ENCODE data around the gene PAIP2.
"Not testable (repeated sequence)": the region's sequence is repeated elsewhere in the genome, so short reads cannot be mapped to it uniquely, and the experiment has no call there.

The PAIP2 gene

DNA sequence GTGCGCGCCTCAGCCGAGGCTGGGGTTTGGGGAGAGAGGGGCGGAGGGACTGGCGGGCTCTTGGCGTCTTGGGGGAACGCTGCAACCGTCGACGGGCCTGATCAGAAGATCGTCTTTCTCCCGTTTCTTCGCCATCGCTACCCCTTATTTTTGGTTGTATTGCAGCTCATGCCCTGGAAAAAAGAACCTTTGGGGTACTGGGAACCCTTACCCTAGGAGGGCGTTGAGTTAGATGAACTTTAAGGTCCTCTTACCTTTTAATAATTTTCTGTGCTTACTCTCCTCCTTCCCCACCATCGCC is 719 bp downstream of the PAIP2 start:
- H3K27me3 ChIP-seq (replicated peaks; ENCODE audit: insufficient read depth, low read length), result no peaks in the 10 kb centered on the region
- DNase-seq, result no peak
- H3F3A ChIP-seq (ENCODE audit: insufficient read depth, low read length), result peaks cover 27% of the 10 kb centered on the region
- H3K4me3 ChIP-seq (ENCODE audit: low read length), result peak overlapping the region; percentile 91
- H3K9me3 ChIP-seq (replicated peaks; ENCODE audit: insufficient read depth, low read length), result no peaks in the 10 kb centered on the region
- peak overlapping the region; percentile 93 for H3K27ac ChIP-seq (ENCODE audit: low read length)
- H4K20me1 ChIP-seq (ENCODE audit: insufficient read depth, low read length), result no peaks in the 10 kb centered on the region; the same call in 1 of the 2 replicates
- 0 out of 2 replicates have a peak, but pooled peaks cover 6% of the 10 kb centered on the region for H3K4me1 ChIP-seq (ENCODE audit: low read length)
- no peaks in the 10 kb centered on the region for H3K9me2 ChIP-seq (replicated peaks; ENCODE audit: insufficient read depth, low read length)
- peak overlapping the region; percentile 97 for H3K4me2 ChIP-seq (ENCODE audit: low read depth, low read length)
- peak overlapping the region; percentile 92 for H3K9ac ChIP-seq (ENCODE audit: low read length)
- H3K79me2 ChIP-seq (ENCODE audit: low read length), result peaks cover 57% of the 10 kb centered on the region
- peak overlapping the region; percentile 29 for H2AFZ ChIP-seq (ENCODE audit: low read length)
- no peaks in the 10 kb centered on the region for H3K36me3 ChIP-seq (replicated peaks; ENCODE audit: insufficient read depth, low read length)
- TF ChIP-seq EZH2 (optimal IDR thresholded peaks at IDR 0.05; ENCODE audit: low read depth, low read length) (no peak), EZH2phosphoT487 (IDR thresholded peaks at IDR 0.05; ENCODE audit: low read length) (no peak)
- TF ChIP-seq, protein P1, sequence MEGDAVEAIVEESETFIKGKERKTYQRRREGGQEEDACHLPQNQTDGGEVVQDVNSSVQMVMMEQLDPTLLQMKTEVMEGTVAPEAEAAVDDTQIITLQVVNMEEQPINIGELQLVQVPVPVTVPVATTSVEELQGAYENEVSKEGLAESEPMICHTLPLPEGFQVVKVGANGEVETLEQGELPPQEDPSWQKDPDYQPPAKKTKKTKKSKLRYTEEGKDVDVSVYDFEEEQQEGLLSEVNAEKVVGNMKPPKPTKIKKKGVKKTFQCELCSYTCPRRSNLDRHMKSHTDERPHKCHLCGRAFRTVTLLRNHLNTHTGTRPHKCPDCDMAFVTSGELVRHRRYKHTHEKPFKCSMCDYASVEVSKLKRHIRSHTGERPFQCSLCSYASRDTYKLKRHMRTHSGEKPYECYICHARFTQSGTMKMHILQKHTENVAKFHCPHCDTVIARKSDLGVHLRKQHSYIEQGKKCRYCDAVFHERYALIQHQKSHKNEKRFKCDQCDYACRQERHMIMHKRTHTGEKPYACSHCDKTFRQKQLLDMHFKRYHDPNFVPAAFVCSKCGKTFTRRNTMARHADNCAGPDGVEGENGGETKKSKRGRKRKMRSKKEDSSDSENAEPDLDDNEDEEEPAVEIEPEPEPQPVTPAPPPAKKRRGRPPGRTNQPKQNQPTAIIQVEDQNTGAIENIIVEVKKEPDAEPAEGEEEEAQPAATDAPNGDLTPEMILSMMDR (IDR thresholded peaks at IDR 0.05; ENCODE audit: low read length), result no peak

DNA sequence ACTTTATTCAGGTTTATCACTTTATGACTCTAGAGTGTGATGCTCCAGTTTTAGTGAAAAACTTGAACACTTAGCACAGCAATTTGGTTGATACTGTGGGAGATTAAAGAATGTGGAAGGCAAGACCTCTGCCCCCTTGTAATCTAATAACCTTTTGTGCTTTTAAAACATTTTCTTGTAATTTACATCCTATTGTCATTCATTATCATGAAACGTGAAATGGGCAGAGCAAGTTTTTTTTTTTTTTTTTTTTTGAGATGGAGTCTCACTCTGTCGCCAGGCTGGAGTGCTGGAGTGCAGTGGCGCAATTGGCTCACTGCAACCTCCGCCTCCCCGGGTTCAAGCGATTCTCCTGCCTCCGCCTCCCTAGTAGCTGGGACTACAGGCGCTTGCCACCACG is 1.8 kb downstream of the PAIP2 start:
- Histone ChIP-seq H4K20me1 (ENCODE audit: insufficient read depth, low read length) (no peaks in the 10 kb centered on the region; the same call in 1 of the 2 replicates), H3K9me3 (replicated peaks; ENCODE audit: insufficient read depth, low read length) (no peaks in the 10 kb centered on the region), H3K9me2 (replicated peaks; ENCODE audit: insufficient read depth, low read length) (no peaks in the 10 kb centered on the region), H3K4me2 (ENCODE audit: low read depth, low read length) (peak overlapping the region; percentile 97), H3K27me3 (replicated peaks; ENCODE audit: insufficient read depth, low read length) (no peaks in the 10 kb centered on the region), H3F3A (ENCODE audit: insufficient read depth, low read length) (peaks cover 27% of the 10 kb centered on the region), H3K27ac (ENCODE audit: low read length) (no peak overlapping the region), H3K36me3 (replicated peaks; ENCODE audit: insufficient read depth, low read length) (no peaks in the 10 kb centered on the region), H3K4me1 (ENCODE audit: low read length) (0 out of 2 replicates have a peak, but pooled peaks cover 6% of the 10 kb centered on the region), H3K4me3 (ENCODE audit: low read length) (peak overlapping the region; percentile 91), H2AFZ (ENCODE audit: low read length) (no peak overlapping the region), H3K79me2 (ENCODE audit: low read length) (peaks cover 67% of the 10 kb centered on the region), H3K9ac (ENCODE audit: low read length) (no peak overlapping the region)
- TF ChIP-seq, protein P1 (IDR thresholded peaks at IDR 0.05; ENCODE audit: low read length), result no peak
- no peak for TF ChIP-seq EZH2phosphoT487 (IDR thresholded peaks at IDR 0.05; ENCODE audit: low read length)
- no peak for TF ChIP-seq EZH2 (optimal IDR thresholded peaks at IDR 0.05; ENCODE audit: low read depth, low read length)
- DNase-seq, result no peak

DNA sequence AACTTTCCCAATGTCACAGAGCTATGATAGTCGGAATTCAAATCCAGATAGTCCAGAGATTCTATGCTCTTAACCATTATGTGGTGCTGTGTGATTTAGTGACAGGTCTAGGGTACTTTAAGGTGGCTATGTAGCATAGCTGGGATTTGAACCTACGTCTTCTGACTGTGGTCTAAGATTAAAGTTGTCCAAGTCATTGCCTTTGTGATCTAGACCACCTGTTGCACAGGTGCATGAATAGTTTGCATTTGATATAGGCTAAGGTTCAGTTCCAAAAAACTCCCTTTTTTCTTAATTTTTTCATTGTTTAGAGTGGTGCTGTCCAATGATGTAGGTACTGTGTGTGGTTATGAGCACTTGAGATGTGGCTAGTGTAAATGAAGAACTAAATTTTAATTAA is 2.5 kb downstream of the PAIP2 start:
- H3K36me3 ChIP-seq (replicated peaks; ENCODE audit: insufficient read depth, low read length), result no peaks in the 10 kb centered on the region
- H3F3A ChIP-seq (ENCODE audit: insufficient read depth, low read length), result peaks cover 23% of the 10 kb centered on the region
- no peaks in the 10 kb centered on the region for H3K27me3 ChIP-seq (replicated peaks; ENCODE audit: insufficient read depth, low read length)
- TF ChIP-seq, protein P1 (IDR thresholded peaks at IDR 0.05; ENCODE audit: low read length), result no peak
- TF ChIP-seq EZH2 (optimal IDR thresholded peaks at IDR 0.05; ENCODE audit: low read depth, low read length) (no peak), EZH2phosphoT487 (IDR thresholded peaks at IDR 0.05; ENCODE audit: low read length) (no peak)
- no peaks in the 10 kb centered on the region for H3K9me2 ChIP-seq (replicated peaks; ENCODE audit: insufficient read depth, low read length)
- no peaks in the 10 kb centered on the region; the same call in 1 of the 2 replicates for H4K20me1 ChIP-seq (ENCODE audit: insufficient read depth, low read length)
- no peak overlapping the region for H3K9ac ChIP-seq (ENCODE audit: low read length)
- no peak overlapping the region for H3K4me2 ChIP-seq (ENCODE audit: low read depth, low read length)
- no peak overlapping the region for H2AFZ ChIP-seq (ENCODE audit: low read length)
- H3K79me2 ChIP-seq (ENCODE audit: low read length), result peaks cover 74% of the 10 kb centered on the region
- no peaks in the 10 kb centered on the region for H3K9me3 ChIP-seq (replicated peaks; ENCODE audit: insufficient read depth, low read length)
- H3K27ac ChIP-seq (ENCODE audit: low read length), result no peak overlapping the region
- no peak overlapping the region for H3K4me3 ChIP-seq (ENCODE audit: low read length)
- 0 out of 2 replicates have a peak, but pooled peaks cover 6% of the 10 kb centered on the region for H3K4me1 ChIP-seq (ENCODE audit: low read length)
- DNase-seq, result no peak

DNA sequence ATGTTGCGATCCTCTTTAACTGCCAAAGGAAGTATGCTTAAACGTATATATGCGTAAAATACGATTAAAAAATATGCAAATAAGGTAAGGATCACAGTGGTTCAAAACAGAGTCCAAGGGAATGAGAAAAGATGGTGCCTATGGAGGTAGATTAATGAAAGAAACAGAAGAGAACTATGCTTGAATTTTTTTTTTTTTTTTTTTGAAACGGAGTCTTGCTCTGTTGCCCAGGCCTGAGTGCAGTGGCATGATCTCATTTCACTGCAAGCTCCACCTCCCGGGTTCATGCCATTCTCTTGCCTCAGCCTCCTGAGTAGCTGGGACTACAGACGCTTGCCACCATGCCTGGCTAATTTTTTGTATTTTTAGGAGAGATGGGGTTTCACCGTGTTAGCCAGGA is 3.8 kb downstream of the PAIP2 start:
- not testable (repeated sequence) for H3K9me3 ChIP-seq (replicated peaks; ENCODE audit: insufficient read depth, low read length); H3K36me3 ChIP-seq (replicated peaks; ENCODE audit: insufficient read depth, low read length); H3K4me3 ChIP-seq (ENCODE audit: low read length); H3K4me1 ChIP-seq (ENCODE audit: low read length); DNase-seq; H3K27ac ChIP-seq (ENCODE audit: low read length); H3K9ac ChIP-seq (ENCODE audit: low read length); H3K4me2 ChIP-seq (ENCODE audit: low read depth, low read length); H3K27me3 ChIP-seq (replicated peaks; ENCODE audit: insufficient read depth, low read length); H4K20me1 ChIP-seq (ENCODE audit: insufficient read depth, low read length); H3K9me2 ChIP-seq (replicated peaks; ENCODE audit: insufficient read depth, low read length); H2AFZ ChIP-seq (ENCODE audit: low read length)
- Histone ChIP-seq H3F3A (ENCODE audit: insufficient read depth, low read length) (peaks cover 17% of the 10 kb centered on the region), H3K79me2 (ENCODE audit: low read length) (peaks cover 86% of the 10 kb centered on the region)

DNA sequence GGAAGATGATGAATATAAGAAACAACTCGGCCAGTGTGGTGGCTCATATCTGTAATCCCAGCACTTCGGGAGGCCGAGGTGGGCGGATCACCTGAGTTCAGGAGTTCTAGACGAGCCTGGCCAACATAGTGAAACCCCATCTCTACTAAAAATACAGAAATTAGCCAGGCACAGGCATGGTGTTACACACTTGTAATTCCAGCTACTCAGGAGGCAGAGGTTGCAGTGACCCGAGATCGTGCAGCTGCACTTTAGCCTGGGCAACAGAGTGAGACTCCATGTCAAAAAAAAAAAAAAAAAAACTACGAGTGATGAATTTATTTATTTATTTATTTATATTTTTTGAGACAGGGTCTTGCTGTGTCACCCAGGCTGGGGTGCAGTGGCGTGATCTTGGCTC is 6.2 kb downstream of the PAIP2 start:
- not testable (repeated sequence) for H3F3A ChIP-seq (ENCODE audit: insufficient read depth, low read length); H3K36me3 ChIP-seq (replicated peaks; ENCODE audit: insufficient read depth, low read length); H3K9ac ChIP-seq (ENCODE audit: low read length)

More for the DNA sequence above, 6.2 kb downstream of the PAIP2 start:
- H3K4me1 ChIP-seq (ENCODE audit: low read length); H2AFZ ChIP-seq (ENCODE audit: low read length); H3K27ac ChIP-seq (ENCODE audit: low read length); H3K9me3 ChIP-seq (replicated peaks; ENCODE audit: insufficient read depth, low read length); H3K4me2 ChIP-seq (ENCODE audit: low read depth, low read length); DNase-seq; H4K20me1 ChIP-seq (ENCODE audit: insufficient read depth, low read length); H3K4me3 ChIP-seq (ENCODE audit: low read length); H3K9me2 ChIP-seq (replicated peaks; ENCODE audit: insufficient read depth, low read length); H3K27me3 ChIP-seq (replicated peaks; ENCODE audit: insufficient read depth, low read length): not testable (repeated sequence)
- H3K79me2 ChIP-seq (ENCODE audit: low read length), result peaks cover 98% of the 10 kb centered on the region
